K562 (cell line): ENCODE results near the gene ATP5MK. TPM values are rescaled to one million over a fixed set of nuclear protein-coding genes. Genes with fewer than 3 reads are reported as not detected.

ENCODE experiments used
- DIDO1 ChIP-seq: fragments of 450-650 bp; IDR thresholded peaks from 2 replicates; pipeline ENCODE4 v1.6.1; 2016; ENCODE audit warnings: low read depth, missing biosample characterization, missing genetic modification characterization
- polyA plus RNA-seq, 8 experiments: library from polyadenylated mRNA; depleted of rRNA in 4 of 8; stranded (reverse) in 5 of 8; unstranded in 3 of 8; fragments of >200 nt; fragmentation: Nextera tagmentation in 2 of 8; fragmentation: Illumina TruSeq in 1 of 8; extraction: Ambion mirVana in 2 of 8; extraction: Trizol in 1 of 8; gene quantifications; 2 replicates each; pipeline versions ENCODE4 v1.2.1 to v1.2.3, GENCODE V29; 2011 to 2014; ENCODE audit warnings: inconsistent platforms in 1 of 8, missing spikeins in 1 of 8
- total RNA-seq, 7 experiments: library from RNA; depleted of rRNA in 6 of 7; stranded (reverse); fragments of >200 nt in 6 of 7; fragmentation: Illumina TruSeq in 2 of 7; extraction: Trizol in 2 of 7; gene quantifications; 2 replicates each; pipeline versions ENCODE4 v1.2.1 to v1.2.3, GENCODE V29; 2011 to 2021; ENCODE audit warnings: low replicate concordance in 1 of 7
- TF ChIP-seq, protein P1 (sequence below): fragments of 450-650 bp; IDR thresholded peaks from 2 replicates; pipeline ENCODE4 v1.6.1; 2016; ENCODE audit warnings: mild to moderate bottlenecking, moderate library complexity
- TF ChIP-seq, protein P2 (sequence below): fragments of 200-800 bp; sonication (Bioruptor generic); IDR thresholded peaks from 2 replicates; pipeline ENCODE4 v1.6.1; 2016; ENCODE audit warnings: missing genetic modification characterization, missing compliant biosample characterization
- TF ChIP-seq, protein P3 (sequence below): fragments of 450-650 bp; formaldehyde crosslinking; IDR thresholded peaks from 2 replicates; pipeline ENCODE4 v1.4.0; 2020; ENCODE audit warnings: mild to moderate bottlenecking
- TF ChIP-seq, protein P4 (sequence below): fragments of 450-650 bp; formaldehyde crosslinking; conservative IDR thresholded peaks from 2 replicates; pipeline ENCODE4 v1.4.0; 2022; ENCODE audit warnings: mild to moderate bottlenecking, missing genetic modification characterization

The ATP5MK gene
- total and polyA plus RNA-seq, 9 of the 15 experiments (the other 6 are each of a cell fraction or from before 2014, with no cell fraction given) = 182 to 1,810 (median 741) TPM

DNA sequence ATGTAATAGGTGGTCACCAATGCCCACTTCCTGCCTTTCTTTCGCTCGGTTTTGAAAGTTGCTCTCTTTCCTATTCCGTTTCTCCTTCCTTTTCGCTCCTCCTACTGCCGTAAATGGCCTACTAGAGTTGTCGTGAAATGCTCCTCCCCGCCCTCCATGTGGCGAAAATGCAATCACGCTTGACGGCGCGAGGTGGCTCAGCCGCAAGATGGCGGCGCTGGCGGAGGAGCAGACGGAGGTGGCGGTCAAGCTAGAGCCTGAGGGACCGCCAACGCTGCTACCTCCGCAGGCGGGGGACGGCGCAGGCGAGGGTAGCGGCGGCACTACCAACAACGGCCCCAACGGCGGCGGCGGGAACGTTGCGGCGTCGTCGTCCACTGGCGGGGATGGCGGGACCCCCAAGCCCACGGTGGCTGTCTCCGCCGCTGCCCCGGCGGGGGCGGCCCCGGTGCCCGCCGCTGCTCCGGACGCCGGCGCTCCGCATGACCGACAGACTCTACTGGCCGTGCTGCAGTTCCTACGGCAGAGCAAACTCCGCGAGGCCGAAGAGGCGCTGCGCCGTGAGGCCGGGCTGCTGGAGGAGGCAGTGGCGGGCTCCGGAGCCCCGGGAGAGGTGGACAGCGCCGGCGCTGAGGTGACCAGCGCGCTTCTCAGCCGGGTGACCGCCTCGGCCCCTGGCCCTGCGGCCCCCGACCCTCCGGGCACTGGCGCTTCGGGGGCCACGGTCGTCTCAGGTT is 28.3 kb downstream of the ATP5MK start, which contains the start of gene TAF5 (continued):
- TF ChIP-seq, protein P1, sequence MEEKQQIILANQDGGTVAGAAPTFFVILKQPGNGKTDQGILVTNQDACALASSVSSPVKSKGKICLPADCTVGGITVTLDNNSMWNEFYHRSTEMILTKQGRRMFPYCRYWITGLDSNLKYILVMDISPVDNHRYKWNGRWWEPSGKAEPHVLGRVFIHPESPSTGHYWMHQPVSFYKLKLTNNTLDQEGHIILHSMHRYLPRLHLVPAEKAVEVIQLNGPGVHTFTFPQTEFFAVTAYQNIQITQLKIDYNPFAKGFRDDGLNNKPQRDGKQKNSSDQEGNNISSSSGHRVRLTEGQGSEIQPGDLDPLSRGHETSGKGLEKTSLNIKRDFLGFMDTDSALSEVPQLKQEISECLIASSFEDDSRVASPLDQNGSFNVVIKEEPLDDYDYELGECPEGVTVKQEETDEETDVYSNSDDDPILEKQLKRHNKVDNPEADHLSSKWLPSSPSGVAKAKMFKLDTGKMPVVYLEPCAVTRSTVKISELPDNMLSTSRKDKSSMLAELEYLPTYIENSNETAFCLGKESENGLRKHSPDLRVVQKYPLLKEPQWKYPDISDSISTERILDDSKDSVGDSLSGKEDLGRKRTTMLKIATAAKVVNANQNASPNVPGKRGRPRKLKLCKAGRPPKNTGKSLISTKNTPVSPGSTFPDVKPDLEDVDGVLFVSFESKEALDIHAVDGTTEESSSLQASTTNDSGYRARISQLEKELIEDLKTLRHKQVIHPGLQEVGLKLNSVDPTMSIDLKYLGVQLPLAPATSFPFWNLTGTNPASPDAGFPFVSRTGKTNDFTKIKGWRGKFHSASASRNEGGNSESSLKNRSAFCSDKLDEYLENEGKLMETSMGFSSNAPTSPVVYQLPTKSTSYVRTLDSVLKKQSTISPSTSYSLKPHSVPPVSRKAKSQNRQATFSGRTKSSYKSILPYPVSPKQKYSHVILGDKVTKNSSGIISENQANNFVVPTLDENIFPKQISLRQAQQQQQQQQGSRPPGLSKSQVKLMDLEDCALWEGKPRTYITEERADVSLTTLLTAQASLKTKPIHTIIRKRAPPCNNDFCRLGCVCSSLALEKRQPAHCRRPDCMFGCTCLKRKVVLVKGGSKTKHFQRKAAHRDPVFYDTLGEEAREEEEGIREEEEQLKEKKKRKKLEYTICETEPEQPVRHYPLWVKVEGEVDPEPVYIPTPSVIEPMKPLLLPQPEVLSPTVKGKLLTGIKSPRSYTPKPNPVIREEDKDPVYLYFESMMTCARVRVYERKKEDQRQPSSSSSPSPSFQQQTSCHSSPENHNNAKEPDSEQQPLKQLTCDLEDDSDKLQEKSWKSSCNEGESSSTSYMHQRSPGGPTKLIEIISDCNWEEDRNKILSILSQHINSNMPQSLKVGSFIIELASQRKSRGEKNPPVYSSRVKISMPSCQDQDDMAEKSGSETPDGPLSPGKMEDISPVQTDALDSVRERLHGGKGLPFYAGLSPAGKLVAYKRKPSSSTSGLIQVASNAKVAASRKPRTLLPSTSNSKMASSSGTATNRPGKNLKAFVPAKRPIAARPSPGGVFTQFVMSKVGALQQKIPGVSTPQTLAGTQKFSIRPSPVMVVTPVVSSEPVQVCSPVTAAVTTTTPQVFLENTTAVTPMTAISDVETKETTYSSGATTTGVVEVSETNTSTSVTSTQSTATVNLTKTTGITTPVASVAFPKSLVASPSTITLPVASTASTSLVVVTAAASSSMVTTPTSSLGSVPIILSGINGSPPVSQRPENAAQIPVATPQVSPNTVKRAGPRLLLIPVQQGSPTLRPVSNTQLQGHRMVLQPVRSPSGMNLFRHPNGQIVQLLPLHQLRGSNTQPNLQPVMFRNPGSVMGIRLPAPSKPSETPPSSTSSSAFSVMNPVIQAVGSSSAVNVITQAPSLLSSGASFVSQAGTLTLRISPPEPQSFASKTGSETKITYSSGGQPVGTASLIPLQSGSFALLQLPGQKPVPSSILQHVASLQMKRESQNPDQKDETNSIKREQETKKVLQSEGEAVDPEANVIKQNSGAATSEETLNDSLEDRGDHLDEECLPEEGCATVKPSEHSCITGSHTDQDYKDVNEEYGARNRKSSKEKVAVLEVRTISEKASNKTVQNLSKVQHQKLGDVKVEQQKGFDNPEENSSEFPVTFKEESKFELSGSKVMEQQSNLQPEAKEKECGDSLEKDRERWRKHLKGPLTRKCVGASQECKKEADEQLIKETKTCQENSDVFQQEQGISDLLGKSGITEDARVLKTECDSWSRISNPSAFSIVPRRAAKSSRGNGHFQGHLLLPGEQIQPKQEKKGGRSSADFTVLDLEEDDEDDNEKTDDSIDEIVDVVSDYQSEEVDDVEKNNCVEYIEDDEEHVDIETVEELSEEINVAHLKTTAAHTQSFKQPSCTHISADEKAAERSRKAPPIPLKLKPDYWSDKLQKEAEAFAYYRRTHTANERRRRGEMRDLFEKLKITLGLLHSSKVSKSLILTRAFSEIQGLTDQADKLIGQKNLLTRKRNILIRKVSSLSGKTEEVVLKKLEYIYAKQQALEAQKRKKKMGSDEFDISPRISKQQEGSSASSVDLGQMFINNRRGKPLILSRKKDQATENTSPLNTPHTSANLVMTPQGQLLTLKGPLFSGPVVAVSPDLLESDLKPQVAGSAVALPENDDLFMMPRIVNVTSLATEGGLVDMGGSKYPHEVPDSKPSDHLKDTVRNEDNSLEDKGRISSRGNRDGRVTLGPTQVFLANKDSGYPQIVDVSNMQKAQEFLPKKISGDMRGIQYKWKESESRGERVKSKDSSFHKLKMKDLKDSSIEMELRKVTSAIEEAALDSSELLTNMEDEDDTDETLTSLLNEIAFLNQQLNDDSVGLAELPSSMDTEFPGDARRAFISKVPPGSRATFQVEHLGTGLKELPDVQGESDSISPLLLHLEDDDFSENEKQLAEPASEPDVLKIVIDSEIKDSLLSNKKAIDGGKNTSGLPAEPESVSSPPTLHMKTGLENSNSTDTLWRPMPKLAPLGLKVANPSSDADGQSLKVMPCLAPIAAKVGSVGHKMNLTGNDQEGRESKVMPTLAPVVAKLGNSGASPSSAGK = no peak
- no peak for TF ChIP-seq DIDO1 (tag)
- TF ChIP-seq, protein P2, sequence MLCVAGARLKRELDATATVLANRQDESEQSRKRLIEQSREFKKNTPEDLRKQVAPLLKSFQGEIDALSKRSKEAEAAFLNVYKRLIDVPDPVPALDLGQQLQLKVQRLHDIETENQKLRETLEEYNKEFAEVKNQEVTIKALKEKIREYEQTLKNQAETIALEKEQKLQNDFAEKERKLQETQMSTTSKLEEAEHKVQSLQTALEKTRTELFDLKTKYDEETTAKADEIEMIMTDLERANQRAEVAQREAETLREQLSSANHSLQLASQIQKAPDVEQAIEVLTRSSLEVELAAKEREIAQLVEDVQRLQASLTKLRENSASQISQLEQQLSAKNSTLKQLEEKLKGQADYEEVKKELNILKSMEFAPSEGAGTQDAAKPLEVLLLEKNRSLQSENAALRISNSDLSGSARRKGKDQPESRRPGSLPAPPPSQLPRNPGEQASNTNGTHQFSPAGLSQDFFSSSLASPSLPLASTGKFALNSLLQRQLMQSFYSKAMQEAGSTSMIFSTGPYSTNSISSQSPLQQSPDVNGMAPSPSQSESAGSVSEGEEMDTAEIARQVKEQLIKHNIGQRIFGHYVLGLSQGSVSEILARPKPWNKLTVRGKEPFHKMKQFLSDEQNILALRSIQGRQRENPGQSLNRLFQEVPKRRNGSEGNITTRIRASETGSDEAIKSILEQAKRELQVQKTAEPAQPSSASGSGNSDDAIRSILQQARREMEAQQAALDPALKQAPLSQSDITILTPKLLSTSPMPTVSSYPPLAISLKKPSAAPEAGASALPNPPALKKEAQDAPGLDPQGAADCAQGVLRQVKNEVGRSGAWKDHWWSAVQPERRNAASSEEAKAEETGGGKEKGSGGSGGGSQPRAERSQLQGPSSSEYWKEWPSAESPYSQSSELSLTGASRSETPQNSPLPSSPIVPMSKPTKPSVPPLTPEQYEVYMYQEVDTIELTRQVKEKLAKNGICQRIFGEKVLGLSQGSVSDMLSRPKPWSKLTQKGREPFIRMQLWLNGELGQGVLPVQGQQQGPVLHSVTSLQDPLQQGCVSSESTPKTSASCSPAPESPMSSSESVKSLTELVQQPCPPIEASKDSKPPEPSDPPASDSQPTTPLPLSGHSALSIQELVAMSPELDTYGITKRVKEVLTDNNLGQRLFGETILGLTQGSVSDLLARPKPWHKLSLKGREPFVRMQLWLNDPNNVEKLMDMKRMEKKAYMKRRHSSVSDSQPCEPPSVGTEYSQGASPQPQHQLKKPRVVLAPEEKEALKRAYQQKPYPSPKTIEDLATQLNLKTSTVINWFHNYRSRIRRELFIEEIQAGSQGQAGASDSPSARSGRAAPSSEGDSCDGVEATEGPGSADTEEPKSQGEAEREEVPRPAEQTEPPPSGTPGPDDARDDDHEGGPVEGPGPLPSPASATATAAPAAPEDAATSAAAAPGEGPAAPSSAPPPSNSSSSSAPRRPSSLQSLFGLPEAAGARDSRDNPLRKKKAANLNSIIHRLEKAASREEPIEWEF (CRISPR knock-in tag) = no peak
- TF ChIP-seq, protein P3, sequence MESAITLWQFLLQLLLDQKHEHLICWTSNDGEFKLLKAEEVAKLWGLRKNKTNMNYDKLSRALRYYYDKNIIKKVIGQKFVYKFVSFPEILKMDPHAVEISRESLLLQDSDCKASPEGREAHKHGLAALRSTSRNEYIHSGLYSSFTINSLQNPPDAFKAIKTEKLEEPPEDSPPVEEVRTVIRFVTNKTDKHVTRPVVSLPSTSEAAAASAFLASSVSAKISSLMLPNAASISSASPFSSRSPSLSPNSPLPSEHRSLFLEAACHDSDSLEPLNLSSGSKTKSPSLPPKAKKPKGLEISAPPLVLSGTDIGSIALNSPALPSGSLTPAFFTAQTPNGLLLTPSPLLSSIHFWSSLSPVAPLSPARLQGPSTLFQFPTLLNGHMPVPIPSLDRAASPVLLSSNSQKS (CRISPR knock-in tag) = no peak
- TF ChIP-seq, protein P4, sequence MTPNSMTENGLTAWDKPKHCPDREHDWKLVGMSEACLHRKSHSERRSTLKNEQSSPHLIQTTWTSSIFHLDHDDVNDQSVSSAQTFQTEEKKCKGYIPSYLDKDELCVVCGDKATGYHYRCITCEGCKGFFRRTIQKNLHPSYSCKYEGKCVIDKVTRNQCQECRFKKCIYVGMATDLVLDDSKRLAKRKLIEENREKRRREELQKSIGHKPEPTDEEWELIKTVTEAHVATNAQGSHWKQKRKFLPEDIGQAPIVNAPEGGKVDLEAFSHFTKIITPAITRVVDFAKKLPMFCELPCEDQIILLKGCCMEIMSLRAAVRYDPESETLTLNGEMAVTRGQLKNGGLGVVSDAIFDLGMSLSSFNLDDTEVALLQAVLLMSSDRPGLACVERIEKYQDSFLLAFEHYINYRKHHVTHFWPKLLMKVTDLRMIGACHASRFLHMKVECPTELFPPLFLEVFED (CRISPR knock-in tag) = no peak
